Neural crest cell (in vitro differentiated cells): Measurements from ENCODE around the gene SREBF2. TPM values are rescaled to one million over a fixed set of nuclear protein-coding genes. Genes with fewer than 3 reads are reported as not detected.

Experiments used
- DNase-seq: peaks from one replicate; pipeline ENCODE4 v3.0.0; 2021; ENCODE audit warnings: low read depth, mixed read lengths, low spot score
- H3K27ac Mint-ChIP-seq: one replicate; pipeline ENCODE4 v1.8.0; 2021; ENCODE audit warnings: mild to moderate bottlenecking, mixed read lengths; ENCODE audit not compliant: unreplicated experiment
- H3K27me3 Mint-ChIP-seq: 2 replicates; pipeline ENCODE4 v1.8.0; 2021; ENCODE audit warnings: low read depth, mild to moderate bottlenecking, mixed read lengths
- H3K36me3 Mint-ChIP-seq: 2 replicates; pipeline ENCODE4 v1.8.0; 2021; ENCODE audit warnings: low read depth, mild to moderate bottlenecking, mixed read lengths
- H3K4me1 Mint-ChIP-seq: 2 replicates; pipeline ENCODE4 v1.8.0; 2021; ENCODE audit warnings: mixed read lengths
- H3K4me3 Mint-ChIP-seq: one replicate; pipeline ENCODE4 v1.8.0; 2021; ENCODE audit warnings: mild to moderate bottlenecking, mixed read lengths
- H3K9me3 Mint-ChIP-seq: 2 replicates; pipeline ENCODE4 v1.8.0; 2021; ENCODE audit warnings: mixed read lengths
- CTCF ChIP-seq: fragments of 200-600 bp; sonication (generic); conservative IDR thresholded peaks from 2 replicates; pipeline ENCODE4 v1.5.0; 2021; ENCODE audit warnings: antibody characterized with exemption, mild to moderate bottlenecking
- total RNA-seq: library from RNA; stranded (reverse); gene quantifications from 2 replicates; pipeline ENCODE4 v1.2.1, GENCODE V29; 2021

Gene SREBF2
- total RNA-seq, 1 donor from 2014 or later: 209 TPM

- H3K27me3 Mint-ChIP-seq: no peaks in the 10 kb centered on the region
- DNase-seq: no peak
- H3K4me3 Mint-ChIP-seq: no peak overlapping the region
- TF ChIP-seq CTCF: no peak
- no peak overlapping the region for H3K27ac Mint-ChIP-seq
- peaks cover 8% of the 10 kb centered on the region for H3K36me3 Mint-ChIP-seq
- no peaks in the 10 kb centered on the region for H3K9me3 Mint-ChIP-seq
- peaks cover 14% of the 10 kb centered on the region for H3K4me1 Mint-ChIP-seq
Measured at GRCh38 chr22:41816871-41817270, 16.0 kb upstream of the SREBF2 start.

GRCh38 chr22:41818011-41818410 lies 14.9 kb upstream of the SREBF2 start:
- Mint-ChIP-seq H3K36me3 (peaks cover 12% of the 10 kb centered on the region), H3K27ac (no peak overlapping the region), H3K4me3 (no peak overlapping the region)

GRCh38 chr22:41818596-41818995 lies 14.3 kb upstream of the SREBF2 start:
- H3K27me3 Mint-ChIP-seq: no peaks in the 10 kb centered on the region
- no peak overlapping the region for H3K4me3 Mint-ChIP-seq
- no peak for DNase-seq
- no peaks in the 10 kb centered on the region for H3K9me3 Mint-ChIP-seq
- peaks cover 12% of the 10 kb centered on the region for H3K36me3 Mint-ChIP-seq
- no peak overlapping the region for H3K27ac Mint-ChIP-seq
- TF ChIP-seq CTCF: no peak
- peaks cover 18% of the 10 kb centered on the region for H3K4me1 Mint-ChIP-seq

More at GRCh38 chr22:41818011-41818410, 14.9 kb upstream of the SREBF2 start:
- no peaks in the 10 kb centered on the region for H3K9me3 Mint-ChIP-seq
- H3K27me3 Mint-ChIP-seq: no peaks in the 10 kb centered on the region
- H3K4me1 Mint-ChIP-seq: peaks cover 15% of the 10 kb centered on the region
- no peak for DNase-seq
- no peak for TF ChIP-seq CTCF

- Mint-ChIP-seq H3K9me3 (no peaks in the 10 kb centered on the region), H3K27me3 (no peaks in the 10 kb centered on the region), H3K36me3 (peaks cover 16% of the 10 kb centered on the region), H3K4me1 (peaks cover 25% of the 10 kb centered on the region), H3K4me3 (no peak overlapping the region), H3K27ac (peak overlapping the region; percentile 31)
- DNase-seq: no peak
- no peak for TF ChIP-seq CTCF
Measured at GRCh38 chr22:41819257-41819656, 13.6 kb upstream of the SREBF2 start.

- H3K4me1 Mint-ChIP-seq: peaks cover 32% of the 10 kb centered on the region
- peaks cover 19% of the 10 kb centered on the region for H3K36me3 Mint-ChIP-seq
- H3K27me3 Mint-ChIP-seq: no peaks in the 10 kb centered on the region
- no peaks in the 10 kb centered on the region for H3K9me3 Mint-ChIP-seq
- no peak for DNase-seq
- peak overlapping the region; percentile 10 for H3K4me3 Mint-ChIP-seq
- TF ChIP-seq CTCF: no peak
- H3K27ac Mint-ChIP-seq: peak overlapping the region; percentile 36
Measured at GRCh38 chr22:41820447-41820846, 12.5 kb upstream of the SREBF2 start.
